ENCODE measurements around the gene ATP5ME.
"Not testable (repeated sequence)": the region's sequence is repeated elsewhere in the genome, so short reads cannot be mapped to it uniquely, and the experiment has no call there.

Gene ATP5ME

DNA sequence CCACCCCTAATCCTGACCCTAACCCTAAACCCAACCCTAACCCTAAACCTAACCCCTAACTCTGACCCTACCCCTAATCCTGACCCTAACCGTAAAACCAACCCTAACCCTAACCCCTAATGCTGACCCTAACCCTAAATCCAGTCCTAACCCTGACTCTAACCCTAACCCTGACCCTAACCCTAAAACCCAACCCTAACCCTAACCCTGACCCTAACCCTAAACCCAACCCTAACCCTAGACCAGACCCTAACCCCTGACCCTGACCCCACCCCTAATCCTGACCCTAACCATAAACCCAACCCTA lies 30.8 kb upstream of the ATP5ME start:
- no peak for DNase-seq

DNA sequence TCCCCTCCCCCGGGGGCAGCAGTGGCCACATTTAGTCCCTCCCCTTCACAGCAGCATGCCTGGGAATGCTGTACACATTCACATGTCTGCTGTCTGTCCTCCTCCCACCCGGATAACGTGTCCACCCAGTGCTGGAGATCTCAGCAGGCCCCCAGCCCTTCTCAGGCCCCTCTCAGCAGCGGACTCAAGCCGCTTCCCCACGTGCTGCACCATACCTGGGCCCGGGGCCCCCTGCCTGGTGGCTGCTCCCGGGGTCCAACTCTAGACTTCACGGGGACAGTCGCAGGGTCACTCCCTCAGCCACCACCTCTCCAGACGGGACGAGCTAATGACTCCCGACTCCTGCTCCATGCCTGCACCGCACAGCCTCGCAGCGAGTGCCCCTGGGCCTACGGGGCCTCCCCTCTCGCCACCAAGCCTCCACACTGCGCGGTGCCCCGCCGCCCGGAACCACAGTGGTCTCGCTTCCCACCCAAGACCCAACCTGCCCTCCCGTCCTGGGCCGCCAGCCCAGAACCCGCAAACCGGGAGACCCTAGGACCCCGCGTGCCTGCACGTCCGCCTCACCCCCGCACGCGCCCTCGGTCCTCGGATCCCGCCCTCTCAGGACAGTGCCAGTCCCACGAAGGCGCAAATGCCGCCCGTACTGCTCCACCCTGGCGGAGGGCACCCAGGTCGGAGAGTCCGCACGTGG lies 30.3 kb upstream of the ATP5ME start:
- DNase-seq: no peak

- no peak for DNase-seq
Measured at GRCh38 chr4:703336-704197, 29.5 kb upstream of the ATP5ME start.

DNA sequence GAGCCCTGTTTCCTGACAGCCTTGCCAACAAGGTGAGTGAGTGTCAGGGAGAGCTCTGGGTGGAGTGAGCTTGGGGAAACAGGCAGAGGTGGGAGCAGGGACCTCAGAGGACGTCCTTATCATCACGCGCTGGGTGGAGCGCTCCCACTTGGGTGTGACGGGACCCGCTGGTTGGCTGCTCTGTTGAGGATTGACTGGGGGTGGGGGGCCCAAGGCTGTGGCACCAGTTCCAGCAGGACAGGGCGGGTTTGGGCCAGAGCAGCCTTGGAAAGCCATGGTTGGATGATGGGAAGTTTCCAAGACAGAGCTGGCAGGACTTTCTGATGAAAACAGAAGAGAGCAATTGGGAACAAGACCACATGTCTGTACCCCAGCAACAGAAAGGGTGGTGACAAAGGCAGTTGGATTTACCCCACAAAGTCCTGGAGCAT lies 28.6 kb upstream of the ATP5ME start:
- no peak for DNase-seq

GRCh38 chr4:700587-701264 lies 26.6 kb upstream of the ATP5ME start:
- DNase-seq: no peak

- DNase-seq: no peak
Measured at GRCh38 chr4:699816-700580, 25.9 kb upstream of the ATP5ME start.

DNA sequence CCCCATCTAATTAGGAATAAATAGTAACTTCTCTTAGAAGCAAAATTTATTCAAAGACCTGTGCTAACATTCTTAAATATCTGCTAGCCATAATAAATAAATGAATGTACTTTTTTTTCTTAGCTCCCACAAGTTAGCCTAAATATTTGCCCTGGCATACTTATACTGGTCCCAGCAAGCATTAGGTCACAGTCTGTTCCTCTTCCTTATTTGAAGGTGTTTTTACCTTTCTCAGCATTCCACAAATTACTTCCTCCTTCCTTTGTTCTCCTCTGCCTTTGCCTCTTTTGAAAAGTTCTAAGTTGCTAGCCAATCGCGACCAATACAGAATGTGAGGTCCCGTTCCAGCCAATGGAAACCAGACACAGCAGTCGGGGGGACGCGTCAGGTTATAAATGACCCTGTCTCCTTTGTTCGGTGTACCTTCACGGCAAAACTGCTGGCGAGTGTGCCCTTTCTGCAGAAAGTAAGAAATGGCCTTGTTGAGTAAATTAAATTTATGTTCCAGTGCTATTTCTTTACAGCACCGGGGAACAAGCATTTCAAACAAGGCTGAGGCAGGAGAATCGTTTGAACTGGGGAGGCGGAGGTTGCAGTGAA lies 20.4 kb upstream of the ATP5ME start:
- DNase-seq: not testable (repeated sequence)

DNA sequence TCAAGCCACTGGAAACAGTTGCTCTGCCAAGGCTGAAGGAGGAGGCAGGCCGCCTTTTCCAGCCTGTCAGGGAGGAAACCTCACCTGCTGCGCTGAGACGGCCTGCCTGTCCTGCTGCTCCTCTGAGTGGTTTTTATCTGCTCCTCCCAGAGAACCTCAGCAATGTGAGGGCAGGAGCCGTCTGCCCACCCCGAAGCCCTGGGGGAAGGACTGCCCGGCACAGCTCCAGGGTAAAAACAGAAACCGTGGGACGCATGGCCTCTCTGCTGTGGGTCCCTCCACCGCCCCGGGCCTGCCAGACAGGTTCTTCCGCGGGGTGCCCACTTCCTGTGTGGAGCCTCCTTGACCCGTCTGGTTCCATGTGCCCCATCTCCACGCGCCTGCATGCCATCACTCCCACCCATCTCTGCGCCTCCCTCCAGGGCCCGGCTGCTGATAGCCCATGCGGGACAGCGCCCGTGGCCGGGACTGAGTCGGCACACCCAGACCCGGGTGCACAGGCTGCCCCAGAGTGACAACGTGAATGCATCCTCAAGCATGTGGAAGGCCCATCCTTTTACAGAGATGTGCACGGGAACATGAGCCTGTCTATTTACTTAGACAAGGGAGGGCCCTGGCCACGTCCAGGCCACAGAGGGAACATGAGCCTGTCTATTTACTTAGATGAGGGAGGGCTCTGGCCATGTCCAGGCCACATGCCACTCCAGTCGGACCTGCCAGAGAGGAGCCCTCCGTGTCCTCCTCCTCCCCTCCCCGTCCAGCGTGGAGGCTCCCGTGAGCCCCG lies 18.9 kb upstream of the ATP5ME start:
- DNase-seq: no peak

DNA sequence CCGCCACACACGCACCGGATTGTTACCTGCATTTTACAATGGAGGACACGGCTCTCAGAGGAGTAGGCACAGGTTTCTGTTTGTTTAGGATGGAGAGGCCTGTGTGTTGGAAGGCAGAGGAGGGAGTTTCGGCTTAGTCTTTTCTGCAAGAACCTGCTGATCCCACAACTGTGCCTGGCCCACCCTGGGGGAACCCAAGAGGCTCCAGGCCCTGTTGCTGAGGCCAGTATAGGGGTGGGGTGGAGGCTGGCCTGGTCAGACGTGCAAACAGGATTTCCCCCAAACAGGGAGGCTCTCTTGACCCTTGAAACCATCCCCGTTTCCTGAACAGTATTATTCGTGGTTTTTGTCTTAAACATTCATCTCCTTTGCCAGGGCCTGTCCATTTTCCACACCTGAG lies 15.6 kb upstream of the ATP5ME start:
- DNase-seq: no peak

DNA sequence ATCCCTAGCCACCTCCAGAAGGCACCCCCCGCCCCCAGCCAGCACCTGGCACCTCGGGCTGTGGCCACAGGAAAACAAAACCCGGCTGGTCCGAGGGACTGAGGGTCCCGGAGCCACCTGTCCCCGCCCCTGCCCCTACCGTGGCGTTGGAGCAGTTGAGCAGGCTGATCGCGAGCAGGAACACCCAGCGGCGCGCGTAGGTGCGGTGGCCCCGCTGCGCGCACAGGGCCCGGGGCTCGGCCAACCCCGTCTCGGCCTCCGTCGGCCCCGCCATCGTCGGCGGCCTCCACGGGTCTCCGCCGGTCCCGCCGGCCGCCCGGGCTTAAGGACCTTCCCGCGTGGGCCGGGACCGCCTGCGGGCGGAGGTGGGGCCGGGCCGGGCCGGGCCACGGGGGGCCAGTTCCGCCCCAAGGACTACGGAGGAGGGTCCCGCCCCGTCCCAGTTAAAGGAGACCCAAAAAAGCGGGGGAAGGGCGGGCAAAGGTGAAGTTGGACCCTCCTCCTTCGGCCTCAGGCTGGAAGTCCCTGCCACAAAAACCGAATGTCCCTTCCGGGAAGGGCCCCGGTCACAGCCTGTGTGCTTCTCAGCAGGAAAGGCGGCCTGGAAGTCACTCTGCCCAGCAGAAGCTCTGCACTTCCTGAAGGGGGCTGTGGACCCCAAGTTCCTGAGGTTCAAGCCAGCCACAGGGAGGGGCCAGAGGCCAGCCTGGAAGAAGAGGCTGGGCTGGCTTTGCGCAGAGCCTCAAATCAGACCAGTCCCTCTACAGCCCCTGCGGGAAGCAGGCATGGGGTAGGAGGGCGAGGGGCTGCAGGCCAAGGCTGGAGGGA lies 15.0 kb upstream of the ATP5ME start, which contains the start of gene SLC49A3:
SLC49A3 (minus strand) TSS at position 298 of the 828 bp plus-strand sequence; CDS start at position 274, 24 bp downstream.
- no peak for DNase-seq

DNA sequence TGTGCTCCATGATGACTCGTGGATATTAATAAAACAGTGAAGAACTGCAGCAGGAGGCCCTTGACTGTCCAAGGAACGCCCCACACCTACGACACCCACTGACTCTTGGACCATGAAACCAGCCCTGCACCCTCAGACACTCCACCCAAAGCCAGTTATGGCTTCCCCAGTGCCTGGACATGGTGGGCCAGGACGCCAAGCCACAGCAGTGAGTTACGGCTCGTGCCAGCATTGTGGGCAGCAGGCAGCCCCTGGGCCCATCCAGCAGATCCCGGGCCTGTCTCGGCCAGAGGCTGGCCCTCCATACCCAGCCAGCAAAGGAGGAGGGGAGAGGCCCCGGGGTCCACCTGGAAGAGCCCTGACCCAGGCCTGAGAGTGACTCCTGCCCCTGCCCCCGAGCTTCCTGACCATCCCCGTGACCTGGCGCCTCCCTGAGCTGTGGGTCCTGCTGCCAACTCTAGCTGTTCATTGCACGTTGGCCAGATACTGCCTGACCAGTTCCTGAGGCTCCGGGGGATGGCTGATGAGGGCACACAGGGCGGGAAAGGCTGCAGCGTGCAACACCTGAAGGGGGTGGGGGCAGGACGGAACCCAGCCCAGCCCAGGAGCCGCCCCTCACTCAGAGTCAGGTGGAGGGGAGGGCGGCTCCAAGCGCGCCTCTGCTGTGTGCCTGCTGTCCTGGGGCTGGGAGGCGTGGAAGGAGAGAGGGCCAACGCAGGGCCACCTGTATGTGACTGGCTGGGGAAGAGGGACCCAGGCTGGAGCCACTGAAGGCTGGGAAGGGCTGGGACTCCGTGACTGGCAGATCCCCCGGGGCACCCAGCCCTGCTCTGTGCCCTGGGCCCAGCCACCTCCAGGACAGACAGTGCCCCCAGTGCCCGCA lies 14.1 kb upstream of the ATP5ME start:
- no peak for DNase-seq

DNA sequence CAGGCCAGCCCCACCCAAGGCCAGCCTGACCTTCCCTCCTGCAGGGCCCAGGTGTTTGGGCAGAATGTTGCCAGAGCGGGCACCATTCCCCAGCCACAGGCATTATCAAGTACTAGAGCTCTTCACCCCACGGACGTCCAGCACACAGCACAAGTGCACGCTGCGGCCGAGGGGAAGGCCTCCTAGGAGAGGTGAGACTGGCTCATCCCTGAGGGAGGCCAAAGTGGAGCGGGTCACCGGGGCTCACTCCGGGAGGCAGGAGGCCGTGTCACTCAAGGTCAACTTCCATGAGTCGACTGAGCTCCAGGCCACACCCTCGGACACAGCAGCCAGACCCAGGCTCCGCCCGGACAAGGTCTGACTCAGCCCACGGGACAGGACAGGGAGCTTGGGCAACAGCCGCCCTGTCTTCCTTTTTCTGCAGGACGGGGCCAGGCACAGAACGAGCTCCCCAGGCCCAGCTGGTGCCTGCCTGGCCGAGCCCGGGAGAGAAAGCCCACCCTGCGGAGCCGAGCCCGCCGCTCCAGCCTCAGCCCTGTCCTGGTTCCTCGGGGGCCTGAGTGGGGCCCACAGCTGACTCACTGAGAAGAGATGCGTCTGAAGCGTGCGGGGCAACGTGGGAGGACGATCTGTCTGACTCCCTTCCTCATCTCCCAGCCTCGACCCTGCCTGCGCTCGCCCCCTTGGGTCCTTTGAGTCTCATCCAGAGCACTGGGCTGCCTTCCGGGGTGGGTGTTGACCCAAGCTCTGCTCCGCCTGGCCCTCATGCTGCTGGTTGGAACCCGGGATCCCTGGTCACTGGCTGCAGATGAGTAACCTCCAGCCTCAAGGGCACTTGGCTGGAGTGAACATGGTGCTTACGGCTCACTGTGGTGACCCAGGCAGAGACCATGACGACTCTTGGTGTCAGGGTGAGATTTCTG lies 13.2 kb upstream of the ATP5ME start:
- DNase-seq: no peak

- no peak for DNase-seq
Measured at GRCh38 chr4:686413-687040, 12.5 kb upstream of the ATP5ME start.

DNA sequence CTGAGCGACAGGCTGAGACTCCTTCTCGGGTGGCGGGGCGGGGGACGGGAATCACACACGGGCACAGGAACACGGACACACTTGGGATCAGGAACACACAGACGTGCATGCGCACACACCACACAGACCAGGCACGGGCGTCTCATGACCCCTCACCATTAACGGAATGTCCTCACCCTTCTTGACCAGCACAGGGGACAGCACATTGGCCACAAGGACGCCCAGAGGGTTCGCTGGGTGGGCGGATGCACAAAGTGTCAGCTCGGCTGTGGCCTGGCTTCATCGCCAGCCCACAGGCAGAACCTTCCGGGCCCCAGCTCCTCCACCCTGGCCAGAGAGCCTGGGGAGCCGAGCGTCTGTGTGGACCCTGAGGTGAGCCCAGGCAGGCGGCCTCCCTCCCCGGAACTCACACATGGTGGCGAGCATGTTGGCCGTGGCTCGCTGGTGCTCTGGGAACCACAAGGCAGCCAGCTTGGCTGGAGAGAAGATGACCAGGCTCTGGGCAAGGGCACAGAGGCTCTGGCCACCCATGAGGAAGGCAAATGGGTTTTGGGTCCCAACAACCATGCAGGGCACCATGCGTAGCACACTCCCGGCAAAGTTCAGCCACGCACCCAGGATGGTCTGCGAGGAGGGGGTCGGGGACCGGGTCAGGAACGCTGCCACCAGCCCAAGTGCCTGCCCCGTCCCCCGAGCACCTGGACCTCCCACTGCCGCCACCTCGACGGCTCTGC lies 11.8 kb upstream of the ATP5ME start:
- DNase-seq: no peak

DNA sequence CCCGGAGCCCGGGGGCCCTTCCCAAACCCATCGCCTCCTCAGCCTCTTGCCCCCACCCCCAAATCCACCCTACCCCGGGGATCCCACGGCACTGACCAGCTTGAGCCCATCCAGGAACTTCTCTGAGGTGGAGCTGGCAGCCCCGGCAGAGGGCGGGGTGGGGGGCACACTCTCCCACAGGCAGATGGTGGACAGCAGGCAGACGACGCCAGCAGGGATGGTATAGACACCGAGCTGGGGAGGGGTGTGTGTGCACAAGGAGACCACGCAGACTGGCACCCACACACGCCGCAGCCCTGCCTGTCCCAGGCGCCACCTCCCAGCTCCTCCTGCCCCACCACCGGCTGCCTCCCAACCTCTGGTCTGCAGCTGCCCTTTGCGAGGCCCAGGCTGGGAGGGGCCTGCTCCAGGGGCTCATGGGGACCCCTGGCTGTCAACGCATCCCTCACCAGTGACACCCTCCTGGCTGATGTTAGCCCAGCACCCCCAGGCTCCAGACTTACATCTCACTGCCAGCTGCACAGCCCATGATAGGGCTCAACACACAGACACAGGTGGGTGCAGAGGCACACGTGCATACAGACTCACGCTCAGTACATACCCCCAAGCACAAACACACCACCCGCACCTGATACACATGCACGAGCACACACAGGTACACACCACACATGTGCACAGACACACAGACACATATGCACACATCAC lies 10.7 kb upstream of the ATP5ME start:
- DNase-seq: peak; percentile 65 to 77

DNA sequence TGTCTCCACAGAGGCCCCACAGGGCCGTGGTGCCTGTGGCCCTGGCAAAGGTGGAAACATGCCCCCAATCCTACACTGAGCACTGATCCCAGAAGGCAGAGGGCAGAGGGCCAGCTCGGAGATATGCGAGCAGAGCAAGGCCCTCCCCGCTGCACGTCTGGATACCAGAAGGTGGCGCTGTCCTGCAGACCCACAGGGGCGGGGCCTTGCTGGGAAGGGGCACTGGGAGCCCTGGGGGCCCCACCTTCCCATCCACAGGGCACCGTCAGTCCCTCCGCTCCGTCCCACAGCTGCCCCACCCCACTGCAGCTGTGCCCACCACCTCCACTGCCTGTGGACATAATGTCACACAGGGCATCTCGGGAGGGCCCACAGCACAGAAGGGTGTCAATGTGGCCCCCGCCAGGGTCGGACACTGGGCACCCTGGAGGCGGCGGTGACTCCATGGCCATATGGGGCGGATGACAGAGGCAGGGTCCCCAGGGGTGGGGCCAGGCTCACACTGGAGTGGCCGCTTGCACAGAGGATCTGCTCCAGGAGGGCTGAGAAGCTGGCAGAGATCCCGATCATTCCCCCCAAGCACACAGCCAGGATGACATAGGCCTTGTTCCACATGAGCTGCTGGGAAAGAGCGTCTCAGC lies 10.0 kb upstream of the ATP5ME start:
- peak; percentile 68 to 81 for DNase-seq

All from NCI-H524 (cell line).